GM19351 (cell line): ENCODE data around the gene DOCK1.

Experiments used
- ATAC-seq: cut with Tn5 transposase; IDR thresholded peaks from one replicate; pipeline ENCODE4 v1.9.1; 2021; ENCODE audit warnings: mild to moderate bottlenecking, moderate library complexity; ENCODE audit not compliant: unreplicated experiment

Gene DOCK1

GRCh38 chr10:127033216-127034033, 128.2 kb downstream of the DOCK1 start:
- ATAC-seq, result no peak

GRCh38 chr10:127034034-127034633, 128.9 kb downstream of the DOCK1 start:
- ATAC-seq, result no peak

- ATAC-seq, result no peak
Measured at GRCh38 chr10:127034790-127035189, 129.6 kb downstream of the DOCK1 start.

- ATAC-seq, result no peak
Measured at GRCh38 chr10:127035827-127036226, 130.6 kb downstream of the DOCK1 start.

- ATAC-seq, result no peak
Measured at GRCh38 chr10:127036987-127037386, 131.8 kb downstream of the DOCK1 start.

- ATAC-seq, result no peak
Measured at GRCh38 chr10:127039435-127039834, 134.2 kb downstream of the DOCK1 start.

GRCh38 chr10:127040756-127041155, 135.5 kb downstream of the DOCK1 start:
- no peak for ATAC-seq

GRCh38 chr10:127041552-127041951, 136.3 kb downstream of the DOCK1 start:
- no peak for ATAC-seq

GRCh38 chr10:127043301-127043700, 138.1 kb downstream of the DOCK1 start:
- no peak for ATAC-seq

- no peak for ATAC-seq
Measured at GRCh38 chr10:127044186-127044585, 139.0 kb downstream of the DOCK1 start.

- no peak for ATAC-seq
Measured at GRCh38 chr10:127046975-127047877, 142.0 kb downstream of the DOCK1 start.

- ATAC-seq, result no peak
Measured at GRCh38 chr10:127047878-127048238, 142.6 kb downstream of the DOCK1 start.

- no peak for ATAC-seq
Measured at GRCh38 chr10:127048630-127049029, 143.4 kb downstream of the DOCK1 start.

- no peak for ATAC-seq
Measured at GRCh38 chr10:127052001-127052400, 146.8 kb downstream of the DOCK1 start.

- ATAC-seq, result no peak
Measured at GRCh38 chr10:127055263-127055662, 150.0 kb downstream of the DOCK1 start.

- no peak for ATAC-seq
Measured at GRCh38 chr10:127059314-127059713, 154.1 kb downstream of the DOCK1 start.

GRCh38 chr10:127063762-127064161, 158.5 kb downstream of the DOCK1 start:
- no peak for ATAC-seq

- ATAC-seq, result no peak
Measured at GRCh38 chr10:127064474-127064873, 159.2 kb downstream of the DOCK1 start.

- no peak for ATAC-seq
Measured at GRCh38 chr10:127067542-127068194, 162.4 kb downstream of the DOCK1 start.

- ATAC-seq, result no peak
Measured at GRCh38 chr10:127068485-127068884, 163.3 kb downstream of the DOCK1 start.

- ATAC-seq, result no peak
Measured at GRCh38 chr10:127069436-127069835, 164.2 kb downstream of the DOCK1 start.
